Fibroblast of villous mesenchyme (primary cell): ENCODE data around the gene GALNTL6. TPM values are rescaled to one million over a fixed set of nuclear protein-coding genes. Genes with fewer than 3 reads are reported as not detected.

Experiments
- DNase-seq: peaks from one replicate; pipeline ENCODE4 v3.0.0-alpha.2; 2010; ENCODE audit warnings: low read depth
- H3K4me3 ChIP-seq: 2 replicates; pipeline ENCODE4 v1.5.1; 2011; ENCODE audit warnings: low read depth, mild to moderate bottlenecking, low read length
- CTCF ChIP-seq: IDR thresholded peaks from 2 replicates; pipeline ENCODE4 v1.5.1; 2012; ENCODE audit warnings: low read depth, mild to moderate bottlenecking, low read length; ENCODE audit not compliant: insufficient read depth
- total RNA-seq: library from RNA; depleted of rRNA; stranded (reverse); fragments of >200 nt; gene quantifications from 2 replicates; pipeline ENCODE4 v1.2.3, GENCODE V29; 2012

Gene GALNTL6
- total RNA-seq, 1 donor, result not detected

GRCh38 chr4:171794528-171794927 lies 18.7 kb upstream of the GALNTL6 start:
- no peak for TF ChIP-seq CTCF
- no peak overlapping the region for H3K4me3 ChIP-seq
- no peak for DNase-seq

- DNase-seq, result no peak
- no peak overlapping the region for H3K4me3 ChIP-seq
- no peak for TF ChIP-seq CTCF
These were observed 3.4 kb upstream of the GALNTL6 start for GRCh38 chr4:171809854-171810253.

- DNase-seq, result no peak
- H3K4me3 ChIP-seq, result no peak overlapping the region
These were observed 905 bp upstream of the GALNTL6 start for GRCh38 chr4:171812333-171812664.

GRCh38 chr4:171813526-171814250 lies 484 bp downstream of the GALNTL6 start:
- peak; percentile 1 for DNase-seq
- H3K4me3 ChIP-seq, result no peak overlapping the region

More at GRCh38 chr4:171812333-171812664, 905 bp upstream of the GALNTL6 start:
- TF ChIP-seq CTCF, result no peak

GRCh38 chr4:171814545-171814944 lies 1.3 kb downstream of the GALNTL6 start:
- H3K4me3 ChIP-seq, result no peak overlapping the region
- DNase-seq, result no peak
- TF ChIP-seq CTCF, result no peak

More at GRCh38 chr4:171813526-171814250, 484 bp downstream of the GALNTL6 start:
- TF ChIP-seq CTCF, result no peak

- H3K4me3 ChIP-seq, result no peak overlapping the region
- no peak for TF ChIP-seq CTCF
- DNase-seq, result no peak
These were observed 3.8 kb downstream of the GALNTL6 start for GRCh38 chr4:171817026-171817425.

GRCh38 chr4:171834640-171835039 lies 21.4 kb downstream of the GALNTL6 start:
- no peak overlapping the region for H3K4me3 ChIP-seq
- DNase-seq, result no peak
- no peak for TF ChIP-seq CTCF
